ENCODE data around the gene SLC22A15. TPM values are rescaled to one million over a fixed set of nuclear protein-coding genes. Genes with fewer than 3 reads are reported as not detected.

Gene SLC22A15
- total RNA-seq, 2 donors from 2014 or later: 2.0 to 6.7 TPM

GRCh38 chr1:116020668-116021272 is 44.5 kb downstream of the SLC22A15 start:
- Histone ChIP-seq H3K27me3 (replicated peaks; ENCODE audit: insufficient read depth) (no peaks in the 10 kb centered on the region), H3K4me3 (no peak overlapping the region), H3K4me1 (replicated peaks) (no peaks in the 10 kb centered on the region), H3K36me3 (no peaks in the 10 kb centered on the region), H3K27ac (no peak overlapping the region), H3K9me3 (no peaks in the 10 kb centered on the region)
- TF ChIP-seq POLR2A (IDR thresholded peaks at IDR 0.05) (no peak), CTCF (IDR thresholded peaks at IDR 0.05) (peak; percentile 12 to 55 (median 24))
- intact Hi-C loops (cut with DNase I): no loop called here
- peak; percentile 15 for DNase-seq (ENCODE audit: low spot score)
- 66% methylated on average over 5 of the region's 5 CpGs for WGBS

DNA sequence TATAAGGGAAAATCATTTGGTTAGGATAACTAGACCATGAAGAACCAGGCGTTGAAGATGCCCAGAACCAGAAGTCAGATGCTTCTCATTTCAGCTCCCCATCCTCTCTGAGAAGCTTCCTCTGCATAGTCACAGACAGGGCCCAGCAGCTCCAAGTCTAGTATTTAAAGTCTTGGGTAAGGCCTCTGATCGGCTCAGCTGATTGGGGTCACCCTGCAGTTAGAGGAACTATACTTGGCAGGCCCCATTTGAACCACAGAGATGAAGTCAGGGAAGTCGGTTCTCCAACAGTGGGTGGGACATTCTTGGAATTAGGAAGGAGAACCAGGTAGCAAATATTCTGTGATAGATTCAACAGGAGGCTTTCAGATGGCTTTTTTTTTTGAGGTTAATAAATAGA is 48.3 kb downstream of the SLC22A15 start:
- TF ChIP-seq CTCF (IDR thresholded peaks at IDR 0.05): no peak
- no peak for TF ChIP-seq POLR2AphosphoS5 (IDR thresholded peaks at IDR 0.05)
- no peak for TF ChIP-seq POLR2A (IDR thresholded peaks at IDR 0.05)
- no peak overlapping the region for H3K27ac ChIP-seq
- no peaks in the 10 kb centered on the region for H3K9me3 ChIP-seq
- no peak overlapping the region for H3K4me3 ChIP-seq
- no peaks in the 10 kb centered on the region for H3K27me3 ChIP-seq (replicated peaks; ENCODE audit: insufficient read depth)
- DNase-seq (ENCODE audit: low spot score): no peak
- WGBS: 20% methylated on average over 3 of the region's 3 CpGs
- no peaks in the 10 kb centered on the region for H3K36me3 ChIP-seq
- no peaks in the 10 kb centered on the region for H3K4me1 ChIP-seq (replicated peaks)
- intact Hi-C loops (cut with DNase I): no loop called here

- TF ChIP-seq CTCF (IDR thresholded peaks at IDR 0.05) (no peak), POLR2A (IDR thresholded peaks at IDR 0.05) (no peak), POLR2AphosphoS5 (IDR thresholded peaks at IDR 0.05) (no peak)
- intact Hi-C loops (cut with DNase I): no loop called here
- no peak for DNase-seq (ENCODE audit: low spot score)
- H3K27ac ChIP-seq: no peak overlapping the region
- no peaks in the 10 kb centered on the region for H3K27me3 ChIP-seq (replicated peaks; ENCODE audit: insufficient read depth)
- no peaks in the 10 kb centered on the region for H3K9me3 ChIP-seq
- H3K36me3 ChIP-seq: no peaks in the 10 kb centered on the region
- H3K4me3 ChIP-seq: no peak overlapping the region
- no peaks in the 10 kb centered on the region for H3K4me1 ChIP-seq (replicated peaks)
- WGBS: 97% methylated on average over 4 of the region's 4 CpGs
Measured at GRCh38 chr1:116026631-116027030, 50.3 kb downstream of the SLC22A15 start.

DNA sequence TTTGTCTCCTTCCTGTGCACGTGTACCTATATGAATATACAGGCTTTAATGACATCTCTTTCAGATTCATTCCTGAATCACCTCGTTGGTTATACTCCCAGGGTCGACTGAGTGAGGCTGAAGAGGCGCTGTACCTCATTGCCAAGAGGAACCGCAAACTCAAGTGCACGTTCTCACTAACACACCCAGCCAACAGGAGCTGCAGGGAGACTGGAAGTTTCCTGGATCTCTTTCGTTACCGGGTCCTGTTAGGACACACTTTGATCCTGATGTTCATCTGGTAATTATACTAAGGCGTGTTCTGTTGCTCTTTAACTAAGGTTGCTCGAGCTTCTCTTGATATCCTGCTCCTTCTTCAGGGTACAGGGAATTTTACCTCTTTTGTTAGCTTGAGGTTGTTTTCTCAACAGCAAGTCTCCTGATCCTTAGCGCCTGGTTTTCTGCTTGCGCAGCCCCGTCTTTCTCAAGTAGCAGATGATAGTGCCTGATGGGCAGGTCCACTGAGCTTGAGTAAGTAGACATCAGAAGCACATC is 55.1 kb downstream of the SLC22A15 start:
- 90% methylated on average over 13 of the region's 13 CpGs for WGBS
- Histone ChIP-seq H3K9me3 (no peaks in the 10 kb centered on the region), H3K4me3 (no peak overlapping the region), H3K4me1 (replicated peaks) (no peaks in the 10 kb centered on the region), H3K27me3 (replicated peaks; ENCODE audit: insufficient read depth) (no peaks in the 10 kb centered on the region), H3K36me3 (no peaks in the 10 kb centered on the region), H3K27ac (no peak overlapping the region)
- intact Hi-C loops (cut with DNase I): no loop called here
- DNase-seq (ENCODE audit: low spot score): no peak
- no peak for TF ChIP-seq POLR2AphosphoS5 (IDR thresholded peaks at IDR 0.05)
- TF ChIP-seq CTCF (IDR thresholded peaks at IDR 0.05): no peak
- no peak for TF ChIP-seq POLR2A (IDR thresholded peaks at IDR 0.05)

- TF ChIP-seq POLR2A (IDR thresholded peaks at IDR 0.05) (no peak), POLR2AphosphoS5 (IDR thresholded peaks at IDR 0.05) (peak; percentile 13), CTCF (IDR thresholded peaks at IDR 0.05) (no peak)
- Histone ChIP-seq H3K27ac (no peak overlapping the region), H3K36me3 (no peaks in the 10 kb centered on the region), H3K9me3 (no peaks in the 10 kb centered on the region), H3K4me1 (replicated peaks) (no peaks in the 10 kb centered on the region), H3K4me3 (no peak overlapping the region), H3K27me3 (replicated peaks; ENCODE audit: insufficient read depth) (no peaks in the 10 kb centered on the region)
- intact Hi-C loops (cut with DNase I): no loop called here
- peak; percentile 38 for DNase-seq (ENCODE audit: low spot score)
- WGBS: 34% methylated on average over 3 of the region's 3 CpGs
Measured at GRCh38 chr1:116033322-116033721, 57.0 kb downstream of the SLC22A15 start.
